CD4-positive, CD25-positive, alpha-beta regulatory T cell (primary cell): ENCODE measurements around the gene RNF220. TPM values are rescaled to one million over a fixed set of nuclear protein-coding genes. Genes with fewer than 3 reads are reported as not detected.
A peak's percentile ranks its signal among the peaks of the same experiment; 100 is the strongest.

Experiments
- ATAC-seq, 2 donors: fragments of 150-1000 bp; cut with Tn5 transposase; one replicate each; pipeline ENCODE4 v1.10.0; 2021; ENCODE audit warnings: low read depth in 2 of 2, moderate number of reproducible peaks in 2 of 2, moderate library complexity in 1 of 2
- DNase-seq, 3 donors: peaks; one replicate each; pipeline versions ENCODE4 v3.0.0 to v3.0.0-alpha.2; 2012 to 2022; ENCODE audit warnings: mixed read lengths in 1 of 3
- H3K27ac ChIP-seq: one replicate; pipeline ENCODE4 v1.7.0; 2013; ENCODE audit warnings: mild to moderate bottlenecking, low read length; ENCODE audit not compliant: insufficient read depth, poor library complexity, severe bottlenecking
- H3K27me3 ChIP-seq: one replicate; pipeline ENCODE4 v1.7.0; 2013; ENCODE audit warnings: low read length; ENCODE audit not compliant: control insufficient read depth, insufficient read depth
- H3K36me3 ChIP-seq: one replicate; pipeline ENCODE4 v1.7.0; 2013; ENCODE audit warnings: mild to moderate bottlenecking, low read length, moderate library complexity; ENCODE audit not compliant: control insufficient read depth, insufficient read depth
- H3K4me1 ChIP-seq: 2 replicates; pipeline ENCODE4 v1.7.0; 2013; ENCODE audit warnings: mild to moderate bottlenecking, low read length; ENCODE audit not compliant: insufficient read depth, control insufficient read depth, poor library complexity, severe bottlenecking
- H3K4me3 ChIP-seq: one replicate; pipeline ENCODE4 v1.7.0; 2013; ENCODE audit warnings: low read depth, mild to moderate bottlenecking, low read length, moderate library complexity
- H3K9me3 ChIP-seq, 2 experiments: 1 replicate in 1 of 2; 2 replicates in 1 of 2; pipeline ENCODE4 v1.7.0; 2013; ENCODE audit warnings: low read length in 2 of 2, mild to moderate bottlenecking in 1 of 2, moderate library complexity in 1 of 2; ENCODE audit not compliant: control insufficient read depth in 2 of 2
- H3K27ac Mint-ChIP-seq, 3 donors: one replicate each; pipeline ENCODE4 v1.8.0; 2020 to 2022; ENCODE audit warnings: mild to moderate bottlenecking in 3 of 3, mixed read lengths in 3 of 3, moderate library complexity in 2 of 3
- H3K27me3 Mint-ChIP-seq: one replicate; pipeline ENCODE4 v1.8.0; 2022; ENCODE audit warnings: mild to moderate bottlenecking, mixed read lengths
- H3K36me3 Mint-ChIP-seq: one replicate; pipeline ENCODE4 v1.8.0; 2020; ENCODE audit warnings: mixed read lengths
- H3K4me1 Mint-ChIP-seq, 4 donors: one replicate each; pipeline ENCODE4 v1.8.0; 2020 to 2022; ENCODE audit warnings: mixed read lengths in 4 of 4, mild to moderate bottlenecking in 1 of 4
- H3K4me3 Mint-ChIP-seq, 4 donors: one replicate each; pipeline ENCODE4 v1.8.0; 2020 to 2022; ENCODE audit warnings: mild to moderate bottlenecking in 4 of 4, mixed read lengths in 4 of 4, moderate library complexity in 3 of 4
- H3K9me3 Mint-ChIP-seq, 7 donors: one replicate each; pipeline ENCODE4 v1.8.0; 2020 to 2022; ENCODE audit warnings: mixed read lengths in 7 of 7, mild to moderate bottlenecking in 3 of 7, moderate library complexity in 2 of 7
- polyA plus RNA-seq, 4 donors: library from polyadenylated mRNA; unstranded; fragments of 300-500 nt; fragmentation: Illumina TruSeq; gene quantifications; one replicate each; pipeline ENCODE4 v1.2.3, GENCODE V29; 2021
- total RNA-seq: library from RNA; stranded (reverse); gene quantifications from one replicate; pipeline ENCODE4 v1.2.3, GENCODE V29; 2022

The RNF220 gene
- total and polyA plus RNA-seq, 5 donors from 2014 or later, result 73.2 to 94.8 (median 83.1) TPM

- peaks cover 0 to 57% (median 34%) of the 10 kb centered on the region in 4 donors for H3K4me1 Mint-ChIP-seq
- peaks cover 31% of the 10 kb centered on the region for H3K36me3 Mint-ChIP-seq
These were observed 230.4 kb downstream of the RNF220 start for GRCh38 chr1:44635439-44635838.

GRCh38 chr1:44636083-44636687 lies 231.1 kb downstream of the RNF220 start:
- Histone ChIP-seq H3K9me3 (no peaks in the 10 kb centered on the region), H3K4me1 (peaks cover 22% of the 10 kb centered on the region), H3K4me3 (no peak overlapping the region), H3K27me3 (no peaks in the 10 kb centered on the region), H3K27ac (no peak overlapping the region), H3K36me3 (peaks cover 83% of the 10 kb centered on the region)
- Mint-ChIP-seq H3K9me3 (no peaks in the 10 kb centered on the region), H3K36me3 (peaks cover 31% of the 10 kb centered on the region), H3K4me3 (peak overlapping the region in 1 of 4 donors; percentile 44), H3K4me1 (peaks cover 0 to 49% (median 28%) of the 10 kb centered on the region in 4 donors), H3K27me3 (no peaks in the 10 kb centered on the region), H3K27ac (no peak overlapping the region)
- DNase-seq, result no peak
- ATAC-seq, result no peak

More at GRCh38 chr1:44635439-44635838, 230.4 kb downstream of the RNF220 start:
- no peak overlapping the region for H3K27ac Mint-ChIP-seq
- no peak overlapping the region for H3K4me3 Mint-ChIP-seq
- Histone ChIP-seq H3K4me3 (no peak overlapping the region), H3K27ac (no peak overlapping the region), H3K27me3 (no peaks in the 10 kb centered on the region), H3K36me3 (peaks cover 75% of the 10 kb centered on the region), H3K4me1 (peaks cover 22% of the 10 kb centered on the region), H3K9me3 (no peaks in the 10 kb centered on the region)
- no peaks in the 10 kb centered on the region for H3K9me3 Mint-ChIP-seq
- DNase-seq (no peak), ATAC-seq (no peak)
- no peaks in the 10 kb centered on the region for H3K27me3 Mint-ChIP-seq

GRCh38 chr1:44636688-44637598 lies 231.9 kb downstream of the RNF220 start:
- peaks cover 18% of the 10 kb centered on the region for H3K4me1 ChIP-seq
- Mint-ChIP-seq H3K4me3 (peak overlapping the region in 1 of 4 donors; percentile 19), H3K27ac (no peak overlapping the region), H3K9me3 (no peaks in the 10 kb centered on the region), H3K27me3 (no peaks in the 10 kb centered on the region), H3K4me1 (peaks cover 0 to 49% (median 26%) of the 10 kb centered on the region in 4 donors), H3K36me3 (peaks cover 35% of the 10 kb centered on the region)
- peaks cover 90% of the 10 kb centered on the region for H3K36me3 ChIP-seq
- no peak overlapping the region for H3K27ac ChIP-seq
- no peaks in the 10 kb centered on the region for H3K27me3 ChIP-seq
- H3K9me3 ChIP-seq, result no peaks in the 10 kb centered on the region
- no peak overlapping the region for H3K4me3 ChIP-seq
- no peak for ATAC-seq
- no peak for DNase-seq

- Mint-ChIP-seq H3K36me3 (peaks cover 40% of the 10 kb centered on the region), H3K27me3 (no peaks in the 10 kb centered on the region), H3K27ac (no peak overlapping the region), H3K4me1 (peaks cover 0 to 48% (median 26%) of the 10 kb centered on the region in 4 donors), H3K4me3 (no peak overlapping the region), H3K9me3 (no peaks in the 10 kb centered on the region)
- peaks cover 12% of the 10 kb centered on the region for H3K4me1 ChIP-seq
- peaks cover 98% of the 10 kb centered on the region for H3K36me3 ChIP-seq
- no peaks in the 10 kb centered on the region for H3K27me3 ChIP-seq
- H3K27ac ChIP-seq, result no peak overlapping the region
- DNase-seq, result no peak
- no peak for ATAC-seq
- no peak overlapping the region for H3K4me3 ChIP-seq
- H3K9me3 ChIP-seq, result no peaks in the 10 kb centered on the region
These were observed 232.8 kb downstream of the RNF220 start for GRCh38 chr1:44637702-44638411.

- Mint-ChIP-seq H3K4me3 (no peak overlapping the region), H3K27me3 (no peaks in the 10 kb centered on the region), H3K36me3 (peaks cover 47% of the 10 kb centered on the region), H3K27ac (peak overlapping the region in 1 of 3 donors; percentile 48), H3K9me3 (no peaks in the 10 kb centered on the region), H3K4me1 (peaks cover 0 to 29% (median 10%) of the 10 kb centered on the region in 4 donors)
- Histone ChIP-seq H3K9me3 (no peaks in the 10 kb centered on the region), H3K27me3 (no peaks in the 10 kb centered on the region), H3K27ac (no peak overlapping the region), H3K4me3 (no peak overlapping the region), H3K4me1 (no peaks in the 10 kb centered on the region), H3K36me3 (peaks cover 99% of the 10 kb centered on the region)
- DNase-seq (no peak), ATAC-seq (no peak)
These were observed 235.3 kb downstream of the RNF220 start for GRCh38 chr1:44640200-44640853.

GRCh38 chr1:44641126-44642102 lies 236.4 kb downstream of the RNF220 start:
- Mint-ChIP-seq H3K27me3 (no peaks in the 10 kb centered on the region), H3K36me3 (peaks cover 38% of the 10 kb centered on the region), H3K27ac (peak overlapping the region in 1 of 3 donors; percentile 85), H3K9me3 (no peaks in the 10 kb centered on the region), H3K4me1 (peaks cover 0 to 20% (median 8%) of the 10 kb centered on the region in 4 donors), H3K4me3 (no peak overlapping the region)
- Histone ChIP-seq H3K4me3 (no peak overlapping the region), H3K4me1 (no peaks in the 10 kb centered on the region), H3K9me3 (no peaks in the 10 kb centered on the region), H3K27me3 (no peaks in the 10 kb centered on the region), H3K27ac (no peak overlapping the region), H3K36me3 (peaks cover 94% of the 10 kb centered on the region)
- ATAC-seq (no peak), DNase-seq (no peak)
